KMS-11 (cell line): ENCODE results near the gene KIF3C.
"Not testable (repeated sequence)": the region's sequence is repeated elsewhere in the genome, so short reads cannot be mapped to it uniquely, and the experiment has no call there.

Source experiments
- H2AFZ ChIP-seq: fragments of 200-600 bp; sonication (generic); 2 replicates; pipeline ENCODE4 v1.6.1; 2016; ENCODE audit warnings: antibody characterized with exemption, mixed run types, low read depth
- H3K27ac ChIP-seq: fragments of 200-600 bp; sonication (generic); 2 replicates; pipeline ENCODE4 v1.6.1; 2016; ENCODE audit warnings: mild to moderate bottlenecking, mixed run types
- H3K27me3 ChIP-seq: fragments of 200-600 bp; sonication (generic); 2 replicates; pipeline ENCODE4 v1.6.1; 2017; ENCODE audit warnings: mild to moderate bottlenecking, low read depth, mixed run types, moderate library complexity; ENCODE audit not compliant: insufficient read depth
- H3K36me3 ChIP-seq: fragments of 200-600 bp; sonication (generic); 2 replicates; pipeline ENCODE4 v1.6.1; 2017; ENCODE audit warnings: mild to moderate bottlenecking, mixed run types; ENCODE audit not compliant: insufficient read depth
- H3K4me1 ChIP-seq: fragments of 200-600 bp; sonication (generic); 2 replicates; pipeline ENCODE4 v1.6.1; 2016; ENCODE audit warnings: mild to moderate bottlenecking, low read depth, mixed run types; ENCODE audit not compliant: poor library complexity, severe bottlenecking
- H3K4me2 ChIP-seq: fragments of 200-600 bp; sonication (generic); 2 replicates; pipeline ENCODE4 v1.7.0; 2016; ENCODE audit warnings: mild to moderate bottlenecking, mixed run types
- H3K4me3 ChIP-seq: fragments of 200-600 bp; sonication (generic); IDR thresholded peaks from 2 replicates; pipeline ENCODE4 v1.6.1; 2017; ENCODE audit warnings: low read depth, low read length, mixed read lengths; ENCODE audit not compliant: insufficient read depth
- H3K79me2 ChIP-seq: fragments of 200-600 bp; sonication (generic); 2 replicates; pipeline ENCODE4 v1.6.1; 2016; ENCODE audit warnings: low read depth, mixed run types; ENCODE audit not compliant: insufficient read depth
- H3K9ac ChIP-seq: fragments of 200-600 bp; sonication (generic); 2 replicates; pipeline ENCODE4 v1.6.1; 2016; ENCODE audit warnings: mild to moderate bottlenecking, mixed run types
- H4K20me1 ChIP-seq: fragments of 200-600 bp; sonication (generic); 2 replicates; pipeline ENCODE4 v1.6.1; 2016; ENCODE audit warnings: mild to moderate bottlenecking, mixed run types; ENCODE audit not compliant: insufficient read depth
- CTCF ChIP-seq: fragments of 200-600 bp; sonication (generic); conservative IDR thresholded peaks from 2 replicates; pipeline ENCODE4 v1.6.1; 2017; ENCODE audit warnings: low read depth, mild to moderate bottlenecking, antibody characterized with exemption, low read length, moderate library complexity, mixed read lengths

The KIF3C gene

GRCh38 chr2:25897506-25897905 lies 84.8 kb downstream of the KIF3C start:
- no peaks in the 10 kb centered on the region for H4K20me1 ChIP-seq
- no peak overlapping the region for H2AFZ ChIP-seq
- no peaks in the 10 kb centered on the region for H3K36me3 ChIP-seq
- no peak overlapping the region for H3K27ac ChIP-seq
- H3K4me2 ChIP-seq = no peak overlapping the region
- H3K4me1 ChIP-seq = no peaks in the 10 kb centered on the region
- no peaks in the 10 kb centered on the region for H3K27me3 ChIP-seq
- no peaks in the 10 kb centered on the region for H3K79me2 ChIP-seq
- no peak for TF ChIP-seq CTCF
- H3K9ac ChIP-seq = no peak overlapping the region
- H3K4me3 ChIP-seq = no peak overlapping the region

- not testable (repeated sequence) for H4K20me1 ChIP-seq, H3K4me1 ChIP-seq, H3K36me3 ChIP-seq, H3K9ac ChIP-seq, H3K27ac ChIP-seq, H3K79me2 ChIP-seq, H3K27me3 ChIP-seq, H3K4me3 ChIP-seq, H2AFZ ChIP-seq, H3K4me2 ChIP-seq
These were observed 86.0 kb downstream of the KIF3C start for GRCh38 chr2:25896308-25896707.

- no peak overlapping the region for H3K4me3 ChIP-seq
- no peaks in the 10 kb centered on the region for H3K27me3 ChIP-seq
- TF ChIP-seq CTCF = no peak
- H4K20me1 ChIP-seq = no peaks in the 10 kb centered on the region
- no peaks in the 10 kb centered on the region for H3K4me1 ChIP-seq
- no peak overlapping the region for H3K9ac ChIP-seq
- no peaks in the 10 kb centered on the region for H3K36me3 ChIP-seq
- H3K79me2 ChIP-seq = no peaks in the 10 kb centered on the region
- H2AFZ ChIP-seq = no peak overlapping the region
- H3K4me2 ChIP-seq = no peak overlapping the region
- H3K27ac ChIP-seq = no peak overlapping the region
These were observed 86.7 kb downstream of the KIF3C start for GRCh38 chr2:25895610-25896009.

- H4K20me1 ChIP-seq = no peaks in the 10 kb centered on the region
- no peaks in the 10 kb centered on the region for H3K27me3 ChIP-seq
- H3K4me1 ChIP-seq = no peaks in the 10 kb centered on the region
- no peak overlapping the region for H3K4me2 ChIP-seq
- H3K36me3 ChIP-seq = no peaks in the 10 kb centered on the region
- no peak overlapping the region for H2AFZ ChIP-seq
- no peak overlapping the region for H3K9ac ChIP-seq
- TF ChIP-seq CTCF = no peak
- H3K4me3 ChIP-seq = no peak overlapping the region
- no peaks in the 10 kb centered on the region for H3K79me2 ChIP-seq
- no peak overlapping the region for H3K27ac ChIP-seq
These were observed 87.3 kb downstream of the KIF3C start for GRCh38 chr2:25895018-25895417.

GRCh38 chr2:25894135-25894830 lies 88.0 kb downstream of the KIF3C start:
- Histone ChIP-seq H3K79me2 (no peaks in the 10 kb centered on the region), H3K27ac (no peak overlapping the region), H3K4me1 (no peaks in the 10 kb centered on the region), H2AFZ (no peak overlapping the region), H3K4me2 (no peak overlapping the region), H3K27me3 (no peaks in the 10 kb centered on the region), H4K20me1 (no peaks in the 10 kb centered on the region), H3K9ac (no peak overlapping the region), H3K36me3 (no peaks in the 10 kb centered on the region), H3K4me3 (no peak overlapping the region)
- TF ChIP-seq CTCF = no peak
